Posterior vena cava (tissue), 2 donors: ENCODE measurements around the gene PLXNA4. TPM values are rescaled to one million over a fixed set of nuclear protein-coding genes. Genes with fewer than 3 reads are reported as not detected.

Experiments
- DNase-seq: peaks from one replicate; pipeline ENCODE4 v3.0.0-alpha.2; 2020; ENCODE audit warnings: low spot score
- intact Hi-C, 2 donors: fragments of 100-400 bp; cut with DNase I; formaldehyde crosslinking; loops; one replicate each; pipeline versions ENCODE4 v1.14.1 to v1.14.2; 2022 to 2023
- total RNA-seq, 2 donors: library from RNA; stranded (reverse); fragmentation: NEBNext Ultra II Directional; extraction: Animal tissue kit (Norgen Biotek cat#: 25700); gene quantifications; one replicate each; pipeline ENCODE4 v1.2.1, GENCODE V29; 2021
- donor health status: DM: yes; HTN: yes; CAD: no.
- donor health status: DM: yes; HTN: yes; CAD: no.

Gene PLXNA4
- total RNA-seq, 2 donors from 2014 or later, result 24.9 to 61.2 TPM

DNA sequence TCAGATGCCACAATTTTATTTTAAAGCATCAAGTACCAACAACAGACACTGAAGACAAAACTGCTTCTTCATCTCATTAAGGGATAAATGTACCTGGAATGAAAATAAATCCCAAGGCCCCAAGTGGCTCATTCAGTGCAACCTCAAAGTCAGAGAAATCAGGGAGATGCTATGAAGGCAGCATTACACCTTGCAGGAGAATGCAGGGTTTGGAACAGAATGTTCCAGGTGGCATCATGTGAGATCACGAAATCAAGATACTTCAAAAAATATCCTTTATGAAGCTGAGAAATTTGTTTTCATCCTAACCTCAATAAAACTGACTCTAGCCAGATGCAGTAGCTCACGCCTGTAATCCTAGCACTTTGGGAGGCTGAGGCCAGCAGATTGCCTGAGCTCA lies 477.1 kb downstream of the PLXNA4 start:
- intact Hi-C loops, result no loop called here
- no peak for DNase-seq

GRCh38 chr7:132098327-132098726 lies 477.9 kb downstream of the PLXNA4 start:
- intact Hi-C loops, result no loop called here
- no peak for DNase-seq

GRCh38 chr7:132097550-132098134 lies 478.6 kb downstream of the PLXNA4 start:
- intact Hi-C loops, result no loop called here

DNA sequence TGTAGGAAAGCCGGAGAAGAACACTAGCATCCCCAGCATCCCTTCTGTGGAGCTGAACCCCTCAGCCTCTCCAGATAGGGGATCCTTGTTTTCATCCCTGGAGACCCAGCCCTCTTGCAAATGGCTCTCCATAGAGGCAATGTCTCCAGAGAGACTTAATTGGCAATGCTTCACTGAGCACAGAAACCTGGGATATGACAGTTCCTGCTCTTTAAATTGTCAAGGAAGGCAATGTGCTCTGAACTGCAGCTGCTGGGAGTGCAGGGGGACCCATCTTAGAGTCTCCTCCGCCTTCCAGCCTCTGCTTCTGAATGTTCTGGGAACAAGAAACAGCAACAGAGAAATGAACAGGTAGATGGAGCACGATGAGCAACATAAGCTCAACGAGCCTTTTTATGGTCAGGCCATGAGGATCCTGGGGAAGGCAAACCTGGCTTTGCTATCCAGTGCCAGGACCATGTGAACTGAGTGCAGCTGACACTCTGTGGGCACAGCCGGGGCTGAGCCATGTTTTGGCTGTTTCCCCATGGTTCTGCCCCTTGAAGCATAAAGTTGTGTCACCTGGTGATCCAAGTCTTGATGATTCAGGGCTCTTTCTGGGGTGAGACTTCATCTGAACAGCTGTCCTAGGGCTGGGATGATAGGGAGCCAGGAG lies 481.0 kb downstream of the PLXNA4 start:
- intact Hi-C loops, result no loop called here
- no peak for DNase-seq

More at GRCh38 chr7:132097550-132098134, 478.6 kb downstream of the PLXNA4 start:
- no peak for DNase-seq

DNA sequence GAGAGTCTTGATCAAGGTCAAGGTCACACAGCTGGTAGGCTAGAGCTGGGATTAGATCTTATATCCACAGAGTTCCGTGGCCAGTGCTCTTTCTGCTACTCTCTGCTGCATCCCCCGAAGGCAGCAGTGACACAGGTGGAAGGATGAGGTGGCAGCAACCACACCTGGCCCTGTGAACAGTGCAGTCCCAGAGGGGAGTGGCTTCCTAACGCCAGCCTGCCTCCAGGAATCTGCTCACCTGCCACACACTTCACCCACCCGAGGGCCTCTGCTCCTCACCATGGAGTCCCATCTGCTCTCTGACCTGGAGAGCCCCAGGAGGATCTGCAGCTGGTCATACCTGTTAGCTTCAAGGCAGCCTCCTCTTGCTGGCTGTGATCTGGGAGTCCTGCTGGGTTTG lies 484.2 kb downstream of the PLXNA4 start:
- no peak for DNase-seq
- intact Hi-C loops, result no loop called here

GRCh38 chr7:132091706-132092105 lies 484.6 kb downstream of the PLXNA4 start:
- intact Hi-C loops, result no loop called here
- no peak for DNase-seq

- DNase-seq, result no peak
- intact Hi-C loops, result no loop called here
These were observed 485.8 kb downstream of the PLXNA4 start for GRCh38 chr7:132090444-132090843.

GRCh38 chr7:132089356-132089755 lies 486.9 kb downstream of the PLXNA4 start:
- DNase-seq, result no peak
- intact Hi-C loops, result no loop called here

GRCh38 chr7:132087421-132087820 lies 488.8 kb downstream of the PLXNA4 start:
- DNase-seq, result no peak
- intact Hi-C loops, result no loop called here

GRCh38 chr7:132084776-132085388 lies 491.4 kb downstream of the PLXNA4 start:
- intact Hi-C loops, result no loop called here
- DNase-seq, result no peak

GRCh38 chr7:132083537-132084123 lies 492.6 kb downstream of the PLXNA4 start:
- no peak for DNase-seq
- intact Hi-C loops, result no loop called here

GRCh38 chr7:132083126-132083525 lies 493.1 kb downstream of the PLXNA4 start:
- intact Hi-C loops, result no loop called here
- no peak for DNase-seq

DNA sequence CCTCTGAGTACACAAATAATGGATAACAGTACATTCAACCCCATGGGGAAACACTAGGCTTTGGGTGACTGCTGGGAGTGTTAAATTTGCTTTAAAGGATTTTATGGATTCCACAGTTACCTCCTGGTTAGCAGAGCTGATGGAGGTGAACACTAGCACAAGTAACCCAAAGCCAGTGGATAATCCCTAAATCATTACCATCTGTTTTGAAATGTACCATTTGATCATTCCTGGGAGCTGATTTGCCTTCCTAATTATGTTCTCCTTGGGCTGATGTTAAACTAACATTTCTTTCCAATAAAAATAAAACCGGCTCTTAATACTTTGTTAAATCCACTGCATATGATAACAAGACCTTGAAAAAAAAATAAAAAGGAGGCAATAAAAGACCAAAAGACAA lies 493.9 kb downstream of the PLXNA4 start:
- no peak for DNase-seq
- intact Hi-C loops, result no loop called here

DNA sequence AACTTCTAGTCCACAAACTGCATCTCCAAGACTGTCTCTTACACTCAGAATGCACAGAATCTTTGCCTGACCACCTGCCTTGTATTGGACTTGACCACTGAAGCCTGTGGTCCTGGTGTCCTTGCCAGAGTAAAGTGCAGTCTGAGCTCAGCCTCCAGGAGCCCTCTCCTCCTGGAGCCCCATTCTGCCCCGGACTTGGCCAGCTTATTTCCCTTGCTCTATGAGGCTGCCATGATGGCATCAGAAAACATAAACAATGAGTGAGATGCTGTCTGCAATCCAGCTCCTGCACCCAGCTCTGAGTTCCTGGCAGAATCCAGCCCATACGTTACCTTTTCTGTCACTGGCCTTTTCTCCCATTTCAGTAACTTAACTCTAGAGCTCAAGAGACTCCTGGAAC lies 494.6 kb downstream of the PLXNA4 start:
- intact Hi-C loops, result no loop called here
- DNase-seq, result no peak

GRCh38 chr7:132080967-132081668 lies 495.2 kb downstream of the PLXNA4 start:
- no peak for DNase-seq

DNA sequence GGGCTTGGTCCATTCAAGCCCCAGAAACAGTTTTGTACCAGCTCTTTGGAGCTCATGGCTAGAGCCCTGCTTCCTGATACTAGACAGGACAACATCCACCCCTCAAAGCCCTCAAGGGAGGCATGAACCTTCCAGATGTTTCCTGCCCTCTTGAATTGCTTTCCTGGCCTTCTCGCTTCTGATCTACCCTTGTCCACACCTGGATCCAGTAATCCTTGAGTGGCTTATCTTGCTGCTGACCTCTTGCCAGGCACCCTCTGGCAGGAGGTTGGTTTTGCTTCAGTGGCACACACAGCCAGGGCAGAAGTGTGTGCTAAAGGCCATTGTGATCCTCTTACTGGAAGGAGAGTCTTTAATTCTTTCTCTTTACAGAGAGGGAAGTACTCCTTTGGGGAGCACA lies 495.8 kb downstream of the PLXNA4 start:
- intact Hi-C loops, result no loop called here
- DNase-seq, result no peak

More at GRCh38 chr7:132080967-132081668, 495.2 kb downstream of the PLXNA4 start:
- intact Hi-C loops, result no loop called here

DNA sequence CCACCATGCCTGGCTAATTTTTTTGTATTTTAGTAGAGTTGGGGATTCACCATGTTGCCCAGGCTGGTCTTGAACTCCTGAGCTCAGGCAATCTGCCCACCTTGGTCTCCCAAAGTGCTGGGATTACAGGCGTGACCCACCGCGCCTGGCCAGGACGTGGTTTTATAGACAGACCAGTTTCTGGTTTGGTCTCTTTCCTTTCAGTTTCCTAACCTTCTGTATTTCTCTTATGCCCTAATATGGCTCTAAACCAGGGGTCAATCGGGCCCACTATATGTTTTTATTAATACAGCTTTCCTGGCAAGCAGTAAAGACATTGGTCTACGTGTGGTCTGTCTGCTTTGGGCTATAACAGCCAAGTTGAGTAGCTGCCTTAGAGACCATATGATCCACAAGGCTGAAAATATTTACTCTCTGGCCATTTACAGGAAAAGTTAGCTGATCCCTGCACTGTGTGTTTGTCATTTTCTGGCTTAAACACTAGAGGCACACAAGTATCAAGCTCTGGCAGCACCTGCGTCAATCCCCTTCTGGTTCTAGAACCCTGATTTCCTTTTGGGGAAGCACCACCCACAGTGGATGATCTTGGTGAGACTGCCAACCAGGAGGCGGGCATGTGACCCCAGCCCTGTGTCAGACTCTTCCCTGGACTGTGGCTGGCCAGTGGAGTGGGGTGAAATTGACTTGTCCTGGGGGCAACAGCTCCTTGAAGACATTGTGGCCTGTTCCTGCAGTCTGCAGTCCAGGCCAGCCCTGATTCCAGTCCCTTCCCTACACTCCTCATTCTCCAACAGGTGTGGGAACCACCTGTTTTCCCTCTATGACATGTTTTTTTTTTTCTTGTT lies 497.2 kb downstream of the PLXNA4 start:
- intact Hi-C loops, result no loop called here
- no peak for DNase-seq

- intact Hi-C loops, result no loop called here
These were observed 498.1 kb downstream of the PLXNA4 start for GRCh38 chr7:132077971-132078685.

More at GRCh38 chr7:132077971-132078685, 498.1 kb downstream of the PLXNA4 start:
- no peak for DNase-seq
